Measurements from ENCODE around the gene LRRFIP1. TPM values are rescaled to one million over a fixed set of nuclear protein-coding genes. Genes with fewer than 3 reads are reported as not detected.

LRRFIP1 gene
- total and polyA plus RNA-seq, 9 of the 15 experiments (the other 6 are each of a cell fraction or from before 2014, with no cell fraction given) = 13.1 to 45.2 (median 31.3) TPM

DNA sequence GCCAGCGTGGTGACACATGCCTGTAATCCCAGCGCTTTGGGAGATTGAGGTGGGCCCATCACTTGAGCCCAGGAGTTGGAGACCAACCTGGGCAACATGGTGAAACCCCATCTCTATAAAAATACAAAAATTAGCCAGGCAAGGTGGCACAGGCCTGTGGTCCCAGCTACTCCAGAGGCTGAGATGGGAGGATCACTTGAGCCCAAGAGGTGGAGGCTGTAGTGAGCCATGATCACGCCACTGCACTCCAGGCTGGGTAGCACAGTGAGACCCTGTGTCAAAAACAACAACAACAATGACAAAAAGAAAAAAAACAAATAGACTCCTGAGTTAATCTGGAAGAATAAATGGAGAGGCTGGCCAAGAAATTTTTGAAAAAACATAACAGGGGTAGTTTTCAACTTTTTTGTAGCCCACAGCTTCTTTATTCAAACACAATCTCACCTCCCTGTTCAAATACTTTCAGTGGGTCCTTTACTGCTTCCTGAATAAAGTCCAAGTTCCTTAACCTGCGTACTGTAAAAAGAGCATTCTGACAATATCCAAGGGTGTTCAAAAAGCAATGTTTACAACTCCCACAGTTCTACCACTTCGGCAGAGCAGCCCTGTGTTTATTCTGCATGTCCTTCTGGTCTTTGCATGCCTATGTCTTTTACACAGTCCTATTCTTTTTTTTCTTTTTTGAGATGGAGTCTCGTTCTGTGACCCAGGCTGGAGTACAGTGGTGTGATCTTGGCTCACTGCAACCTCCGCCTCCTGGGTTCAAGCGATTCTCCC, 53.5 kb downstream of the LRRFIP1 start (continued):
- TF ChIP-seq, protein P1, sequence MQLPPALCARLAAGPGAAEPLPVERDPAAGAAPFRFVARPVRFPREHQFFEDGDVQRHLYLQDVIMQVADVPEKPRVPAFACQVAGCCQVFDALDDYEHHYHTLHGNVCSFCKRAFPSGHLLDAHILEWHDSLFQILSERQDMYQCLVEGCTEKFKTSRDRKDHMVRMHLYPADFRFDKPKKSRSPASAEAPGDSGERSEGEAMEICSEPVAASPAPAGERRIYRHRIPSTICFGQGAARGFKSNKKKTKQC (CRISPR knock-in tag; IDR thresholded peaks at IDR 0.05) = no peak
- TF ChIP-seq, protein P2, sequence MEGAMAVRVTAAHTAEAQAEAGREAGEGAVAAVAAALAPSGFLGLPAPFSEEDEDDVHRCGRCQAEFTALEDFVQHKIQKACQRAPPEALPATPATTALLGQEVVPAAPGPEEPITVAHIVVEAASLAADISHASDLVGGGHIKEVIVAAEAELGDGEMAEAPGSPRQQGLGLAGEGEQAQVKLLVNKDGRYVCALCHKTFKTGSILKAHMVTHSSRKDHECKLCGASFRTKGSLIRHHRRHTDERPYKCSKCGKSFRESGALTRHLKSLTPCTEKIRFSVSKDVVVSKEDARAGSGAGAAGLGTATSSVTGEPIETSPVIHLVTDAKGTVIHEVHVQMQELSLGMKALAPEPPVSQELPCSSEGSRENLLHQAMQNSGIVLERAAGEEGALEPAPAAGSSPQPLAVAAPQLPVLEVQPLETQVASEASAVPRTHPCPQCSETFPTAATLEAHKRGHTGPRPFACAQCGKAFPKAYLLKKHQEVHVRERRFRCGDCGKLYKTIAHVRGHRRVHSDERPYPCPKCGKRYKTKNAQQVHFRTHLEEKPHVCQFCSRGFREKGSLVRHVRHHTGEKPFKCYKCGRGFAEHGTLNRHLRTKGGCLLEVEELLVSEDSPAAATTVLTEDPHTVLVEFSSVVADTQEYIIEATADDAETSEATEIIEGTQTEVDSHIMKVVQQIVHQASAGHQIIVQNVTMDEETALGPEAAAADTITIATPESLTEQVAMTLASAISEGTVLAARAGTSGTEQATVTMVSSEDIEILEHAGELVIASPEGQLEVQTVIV (CRISPR knock-in tag; IDR thresholded peaks at IDR 0.05; ENCODE audit: borderline replicate concordance) = no peak
- TF ChIP-seq HDAC2 (IDR thresholded peaks at IDR 0.05) = no peak

DNA sequence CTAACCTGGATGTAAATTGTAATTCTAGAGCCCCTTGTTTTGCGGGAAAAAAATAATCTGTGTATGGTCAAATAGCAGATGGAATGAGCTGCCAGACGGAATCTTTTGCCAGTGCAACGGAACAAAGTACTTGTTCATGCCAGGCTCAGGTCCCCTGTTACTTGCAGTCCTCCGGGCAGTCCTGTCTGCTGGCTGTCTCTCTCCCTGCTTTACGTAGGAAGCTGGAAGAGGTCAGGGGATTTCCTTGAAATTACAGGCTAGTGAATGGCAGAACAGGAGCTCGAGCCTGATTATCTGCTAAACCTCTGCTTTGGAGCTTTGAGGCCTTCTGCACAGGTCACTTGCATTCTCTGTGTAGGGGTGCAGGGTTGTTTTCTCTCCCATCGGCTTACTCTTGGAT, 54.8 kb downstream of the LRRFIP1 start:
- Histone ChIP-seq H3K27me3 (ENCODE audit: control insufficient read depth in 2 of 2, insufficient read depth in 2 of 2, low read length in 2 of 2) (peaks cover 8 to 20% of the 10 kb centered on the region in 2 experiments; a peak in 3 of 5 replicates), H4K20me1 (replicated peaks; ENCODE audit: control insufficient read depth, insufficient read depth, low read length) (no peaks in the 10 kb centered on the region), H2AFZ (ENCODE audit: low read depth, low read length) (no peak overlapping the region), H3K79me2 (ENCODE audit: control insufficient read depth, insufficient read depth, low read length) (no peaks in the 10 kb centered on the region), H3K4me1 (replicated peaks in 1 of 2; ENCODE audit: control insufficient read depth in 2 of 2, insufficient read depth in 2 of 2, low read length in 2 of 2) (no peaks in the 10 kb centered on the region; a peak in 2 of 5 replicates), H3K36me3 (ENCODE audit: control insufficient read depth, insufficient read depth, low read length) (no peaks in the 10 kb centered on the region), H3K9ac (ENCODE audit: insufficient read depth in 1 of 2, low read depth in 2 of 2, low read length in 2 of 2) (no peak overlapping the region), H3K27ac (ENCODE audit: extremely low read depth, low read depth, low read length) (no peak overlapping the region), H3K9me3 (replicated peaks; ENCODE audit: control insufficient read depth, insufficient read depth, low read depth, low read length) (no peaks in the 10 kb centered on the region), H3K4me2 (ENCODE audit: insufficient read depth, low read length) (no peak overlapping the region), H3K9me1 (ENCODE audit: control insufficient read depth, insufficient read depth, low read length) (no peaks in the 10 kb centered on the region), H3K4me3 (no peak overlapping the region)
- WGBS (ENCODE audit: insufficient coverage, low coverage, missing lambda C conversion rate) = 13% methylated on average over 5 of the region's 7 CpGs
- FAIRE-seq = no peak
- ChIA-PET POLR2A (no interaction called here), CTCF (ENCODE audit: low intra/inter-chr PET ratio) (no interaction called here)
- no peak for ATAC-seq
- in situ Hi-C loops (cut with MboI) (no loop called here), intact Hi-C loops (cut with micrococcal nuclease) (no loop called here)
- DNase-seq (ENCODE audit: extremely low read depth in 1 of 4, low spot score in 3 of 4) = no peak
- no TSS peak for BruUV-seq (replicated peaks)
- TF ChIP-seq KAT7 (CRISPR knock-in tag; IDR thresholded peaks at IDR 0.05; ENCODE audit: borderline replicate concordance) = no peak
- TF ChIP-seq PTRF (tag; IDR thresholded peaks at IDR 0.05) = no peak
- TF ChIP-seq CSDE1 (IDR thresholded peaks at IDR 0.05) = no peak
- no peak for TF ChIP-seq ZNF655 (CRISPR knock-in tag; IDR thresholded peaks at IDR 0.05)
- TF ChIP-seq, protein P3, sequence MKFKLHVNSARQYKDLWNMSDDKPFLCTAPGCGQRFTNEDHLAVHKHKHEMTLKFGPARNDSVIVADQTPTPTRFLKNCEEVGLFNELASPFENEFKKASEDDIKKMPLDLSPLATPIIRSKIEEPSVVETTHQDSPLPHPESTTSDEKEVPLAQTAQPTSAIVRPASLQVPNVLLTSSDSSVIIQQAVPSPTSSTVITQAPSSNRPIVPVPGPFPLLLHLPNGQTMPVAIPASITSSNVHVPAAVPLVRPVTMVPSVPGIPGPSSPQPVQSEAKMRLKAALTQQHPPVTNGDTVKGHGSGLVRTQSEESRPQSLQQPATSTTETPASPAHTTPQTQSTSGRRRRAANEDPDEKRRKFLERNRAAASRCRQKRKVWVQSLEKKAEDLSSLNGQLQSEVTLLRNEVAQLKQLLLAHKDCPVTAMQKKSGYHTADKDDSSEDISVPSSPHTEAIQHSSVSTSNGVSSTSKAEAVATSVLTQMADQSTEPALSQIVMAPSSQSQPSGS (CRISPR knock-in tag; IDR thresholded peaks at IDR 0.05) = no peak
- no peak for TF ChIP-seq ZNF75A (CRISPR knock-in tag; IDR thresholded peaks at IDR 0.05)
- TF ChIP-seq CREB1 (IDR thresholded peaks at IDR 0.05) = no peak
- no peak for TF ChIP-seq CREB1 (CRISPR knock-in tag; IDR thresholded peaks at IDR 0.05)
- TF ChIP-seq SAP30 (IDR thresholded peaks at IDR 0.05; ENCODE audit: borderline replicate concordance, insufficient read depth, low read depth, low read length, poor library complexity, severe bottlenecking) = no peak
- TF ChIP-seq, protein P4, sequence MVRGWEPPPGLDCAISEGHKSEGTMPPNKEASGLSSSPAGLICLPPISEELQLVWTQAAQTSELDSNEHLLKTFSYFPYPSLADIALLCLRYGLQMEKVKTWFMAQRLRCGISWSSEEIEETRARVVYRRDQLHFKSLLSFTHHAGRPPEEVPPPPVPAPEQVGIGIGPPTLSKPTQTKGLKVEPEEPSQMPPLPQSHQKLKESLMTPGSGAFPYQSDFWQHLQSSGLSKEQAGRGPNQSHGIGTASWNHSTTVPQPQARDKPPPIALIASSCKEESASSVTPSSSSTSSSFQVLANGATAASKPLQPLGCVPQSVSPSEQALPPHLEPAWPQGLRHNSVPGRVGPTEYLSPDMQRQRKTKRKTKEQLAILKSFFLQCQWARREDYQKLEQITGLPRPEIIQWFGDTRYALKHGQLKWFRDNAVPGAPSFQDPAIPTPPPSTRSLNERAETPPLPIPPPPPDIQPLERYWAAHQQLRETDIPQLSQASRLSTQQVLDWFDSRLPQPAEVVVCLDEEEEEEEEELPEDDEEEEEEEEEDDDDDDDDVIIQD (CRISPR knock-in tag; IDR thresholded peaks at IDR 0.05) = no peak

Measured in K562 (cell line).